ENCODE data around the gene MAPT.

The MAPT gene

DNA sequence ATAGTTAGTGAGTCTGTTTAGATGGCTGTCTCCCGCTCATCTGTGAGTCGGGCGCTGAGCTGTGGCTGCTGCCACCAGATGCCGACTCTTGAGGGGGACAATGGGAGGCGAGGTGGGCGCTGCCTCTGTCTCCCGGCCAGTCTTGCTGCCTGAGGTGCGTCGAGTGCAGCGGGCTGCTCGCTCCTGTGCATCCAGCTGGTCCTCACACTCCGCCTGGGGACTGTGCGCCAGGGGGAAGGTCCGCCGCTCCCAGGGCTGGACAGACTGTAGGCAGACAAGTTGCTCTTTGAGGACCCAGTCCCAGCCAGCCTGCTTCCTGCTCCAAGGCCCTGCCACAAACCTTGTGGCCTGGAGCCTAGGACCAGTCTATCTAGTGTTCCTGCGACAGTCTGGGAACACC, 137.1 kb downstream of the MAPT start:
- DNase-seq (ENCODE audit: low read depth), result no peak

- DNase-seq (ENCODE audit: low read depth), result no peak
Measured at GRCh38 chr17:46031920-46032319, 137.6 kb downstream of the MAPT start.

- DNase-seq (ENCODE audit: low read depth), result no peak
Measured at GRCh38 chr17:46032909-46033308, 138.6 kb downstream of the MAPT start.

DNA sequence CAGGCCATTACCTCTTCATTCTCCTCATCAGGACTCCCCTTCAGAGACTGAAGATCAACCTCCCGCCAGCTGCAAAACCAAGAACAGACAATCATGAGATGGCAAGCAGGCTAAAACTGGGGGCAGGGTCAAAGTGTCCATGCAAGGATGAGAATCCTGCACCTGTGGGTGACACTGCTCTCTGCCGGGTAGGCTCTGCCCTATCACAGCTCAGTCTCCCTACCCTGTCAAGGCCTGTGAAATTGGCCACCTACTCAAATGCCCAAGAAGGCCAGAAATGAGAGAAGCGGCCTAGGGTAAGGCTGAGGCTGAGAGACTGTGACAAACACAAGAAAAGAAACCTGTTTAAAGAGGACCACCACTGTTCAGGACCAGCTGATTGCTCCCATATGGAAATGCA, 139.0 kb downstream of the MAPT start:
- no peak for DNase-seq (ENCODE audit: low read depth)

- DNase-seq (ENCODE audit: low read depth), result no peak
Measured at GRCh38 chr17:46035112-46035818, 140.9 kb downstream of the MAPT start.

- no peak for DNase-seq (ENCODE audit: low read depth)
Measured at GRCh38 chr17:46036491-46036890, 142.1 kb downstream of the MAPT start.

- no peak for DNase-seq (ENCODE audit: low read depth)
Measured at GRCh38 chr17:46037722-46038255, 143.4 kb downstream of the MAPT start.

GRCh38 chr17:46038414-46038813, 144.1 kb downstream of the MAPT start:
- no peak for DNase-seq (ENCODE audit: low read depth)

- DNase-seq (ENCODE audit: low read depth), result no peak
Measured at GRCh38 chr17:46038937-46039336, 144.6 kb downstream of the MAPT start.

DNA sequence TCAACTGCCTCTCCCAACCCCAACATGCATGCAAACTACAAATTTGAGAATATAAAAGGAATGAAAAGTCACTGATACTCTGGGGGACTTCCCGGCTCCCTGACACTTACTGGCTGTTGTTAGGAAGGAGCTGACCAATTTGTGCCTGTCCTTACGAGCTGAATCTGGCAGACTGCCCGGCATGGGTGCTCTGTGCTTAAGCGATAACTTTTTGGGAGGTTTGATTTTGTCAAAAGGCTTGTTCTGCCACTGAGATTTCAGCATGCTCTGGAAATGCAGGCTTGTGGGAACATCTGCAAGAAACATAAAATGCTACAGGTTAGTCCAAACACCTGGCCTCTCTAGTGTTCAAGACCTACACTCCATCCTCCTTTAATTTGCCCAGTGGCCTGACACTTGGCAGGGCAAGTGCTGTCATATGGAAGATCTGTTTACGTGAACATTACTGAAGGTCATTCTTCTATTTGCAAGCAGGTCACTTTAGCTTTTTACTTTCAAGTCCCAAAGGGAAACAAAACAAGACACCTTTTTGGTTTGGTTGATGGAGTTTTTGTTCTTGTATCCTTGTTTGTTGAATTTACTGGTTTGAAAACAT, 145.3 kb downstream of the MAPT start:
- DNase-seq (ENCODE audit: low read depth), result no peak

DNA sequence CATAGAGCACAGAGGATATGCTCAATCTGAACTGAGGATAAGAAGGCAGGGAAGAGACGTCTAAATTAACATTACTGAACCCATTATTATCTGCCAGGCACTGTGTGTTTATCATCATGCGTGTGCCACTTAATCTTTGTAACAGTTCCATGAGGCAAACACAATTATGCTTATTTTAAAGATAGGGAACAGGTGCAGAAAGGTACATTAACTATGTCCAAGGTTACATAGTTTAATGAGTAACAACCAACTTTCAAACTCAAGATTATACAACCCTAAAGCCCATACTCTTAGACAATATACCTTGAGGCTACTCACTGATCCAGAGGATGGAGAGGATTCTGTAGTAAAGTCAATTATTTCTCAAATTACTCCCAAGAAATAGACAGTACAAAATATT, 147.9 kb downstream of the MAPT start:
- DNase-seq (ENCODE audit: low read depth), result no peak

DNA sequence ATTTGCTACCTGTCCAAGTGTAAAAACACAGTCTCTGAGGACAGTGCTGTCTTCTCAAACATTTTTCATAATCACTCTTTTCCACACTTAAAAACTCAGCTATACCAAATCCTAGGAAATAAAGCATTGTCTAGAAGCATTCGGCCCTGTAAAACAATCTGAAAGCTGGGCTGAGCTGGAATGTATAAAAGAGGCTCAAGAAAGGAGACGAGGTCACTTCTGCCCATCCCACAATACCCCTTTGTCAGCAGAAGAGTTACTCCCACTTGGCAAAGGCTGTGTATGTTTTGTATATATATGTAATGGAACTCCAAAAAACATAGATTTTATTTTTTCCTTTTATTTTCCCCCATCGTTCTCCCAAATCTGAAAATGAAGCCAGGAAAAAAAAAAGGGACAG, 148.6 kb downstream of the MAPT start:
- DNase-seq (ENCODE audit: low read depth), result no peak

DNA sequence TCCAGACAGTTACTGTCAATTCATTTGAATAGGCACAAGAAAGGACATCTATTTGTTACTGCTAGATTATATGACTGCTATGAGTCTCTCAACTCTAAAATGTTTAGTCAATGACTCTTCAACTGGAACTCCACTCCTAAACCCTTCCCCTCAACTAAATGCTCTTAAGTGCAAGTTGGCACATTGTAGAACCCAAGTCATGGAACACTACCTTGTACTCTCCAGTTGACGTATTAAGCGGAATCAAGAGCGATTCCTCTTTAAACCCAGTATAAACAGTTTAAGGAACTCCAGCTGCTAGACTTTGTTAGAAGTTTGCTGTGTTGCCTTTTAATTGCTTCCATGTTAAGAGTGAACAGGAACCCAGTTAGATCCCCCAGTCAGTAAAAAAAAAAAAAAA, 149.3 kb downstream of the MAPT start:
- DNase-seq (ENCODE audit: low read depth), result no peak

- DNase-seq (ENCODE audit: low read depth), result peak; percentile 48
Measured at GRCh38 chr17:46044286-46044928, 150.1 kb downstream of the MAPT start.

DNA sequence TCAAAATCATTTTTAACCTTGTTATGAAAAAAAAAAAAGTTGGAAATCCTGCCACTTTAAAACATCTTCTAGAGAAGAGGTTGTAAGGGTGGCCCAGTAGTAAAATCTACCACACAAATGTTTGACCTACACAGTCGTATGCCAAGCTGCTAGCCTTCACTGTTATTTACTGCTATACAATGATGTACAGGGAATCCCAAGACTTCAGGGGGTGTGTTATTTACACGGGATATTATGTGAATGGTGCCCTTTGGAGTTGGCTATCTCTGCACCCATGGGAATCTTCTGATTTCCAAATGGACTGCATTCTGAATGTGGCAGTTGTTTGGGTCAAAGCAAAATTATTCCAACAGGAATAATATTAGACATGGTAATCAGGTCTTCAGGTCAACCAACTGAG, 150.6 kb downstream of the MAPT start:
- DNase-seq (ENCODE audit: low read depth), result no peak

DNA sequence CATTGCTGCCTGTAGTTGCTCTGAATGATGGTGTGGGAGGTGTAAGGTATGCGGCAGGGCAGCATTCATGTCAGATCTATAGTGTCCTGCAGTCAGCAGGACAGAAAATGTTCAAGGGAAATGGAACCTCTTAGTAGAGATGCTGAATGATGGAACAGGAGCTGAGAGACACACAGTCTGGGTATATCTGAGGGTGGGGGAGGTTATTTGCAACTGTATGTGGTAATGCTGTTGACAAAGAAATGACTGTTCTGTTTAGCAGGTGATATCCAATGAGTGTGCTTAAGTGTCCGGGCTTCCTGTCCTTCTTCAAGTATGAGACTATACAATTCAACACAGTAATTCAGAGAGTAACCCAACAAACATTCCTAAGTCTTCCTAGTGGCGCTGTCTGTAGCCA, 151.3 kb downstream of the MAPT start:
- DNase-seq (ENCODE audit: low read depth), result no peak

GRCh38 chr17:46046957-46047356, 152.6 kb downstream of the MAPT start:
- no peak for DNase-seq (ENCODE audit: low read depth)

DNA sequence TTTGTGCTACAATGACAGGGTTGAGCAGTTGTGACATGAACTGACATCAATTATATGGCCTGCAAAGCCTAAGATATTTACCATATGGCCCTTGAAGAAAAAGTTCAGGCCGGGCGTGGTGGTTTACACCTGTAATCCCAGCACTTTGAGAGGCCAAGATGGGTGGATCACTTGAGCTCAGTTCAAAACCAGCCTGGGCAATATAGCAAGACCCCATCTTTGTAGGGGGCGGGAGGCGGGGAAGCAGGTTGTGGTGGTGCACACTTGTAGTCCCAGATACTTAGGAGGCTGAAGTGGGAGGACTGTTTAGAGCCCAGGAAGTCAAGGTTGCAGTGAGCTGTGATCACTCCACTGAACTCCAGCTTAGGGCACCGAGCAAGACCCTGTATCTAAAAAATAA, 153.0 kb downstream of the MAPT start:
- no peak for DNase-seq (ENCODE audit: low read depth)

GRCh38 chr17:46047856-46048255, 153.5 kb downstream of the MAPT start:
- no peak for DNase-seq (ENCODE audit: low read depth)

- no peak for DNase-seq (ENCODE audit: low read depth)
Measured at GRCh38 chr17:46049656-46050055, 155.3 kb downstream of the MAPT start.

GRCh38 chr17:46053911-46054534, 159.7 kb downstream of the MAPT start:
- no peak for DNase-seq (ENCODE audit: low read depth)

DNA sequence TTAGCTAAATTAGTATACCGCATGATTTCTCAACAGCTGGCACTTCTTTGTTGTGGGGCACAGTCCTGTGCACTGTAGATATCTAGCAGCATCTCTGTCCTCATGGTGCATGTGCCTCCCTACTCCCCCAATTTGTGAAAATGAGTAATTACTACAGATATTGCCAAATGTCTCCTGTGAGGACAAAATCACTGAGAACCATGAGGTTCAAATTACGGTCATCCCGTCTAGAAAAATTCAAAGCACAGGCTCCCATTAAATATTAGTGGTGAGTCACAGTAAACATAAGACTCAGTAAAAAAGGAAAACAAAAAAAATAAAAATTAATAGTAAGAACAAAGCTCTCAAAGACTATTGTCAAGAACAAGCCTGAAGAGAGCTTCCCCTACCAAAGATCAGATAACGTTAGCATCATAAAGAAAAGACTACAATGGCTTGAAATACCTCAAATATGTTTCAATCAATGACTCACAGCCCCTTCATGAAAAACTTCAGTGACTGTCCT, 162.5 kb downstream of the MAPT start:
- DNase-seq (ENCODE audit: low read depth), result no peak

DNA sequence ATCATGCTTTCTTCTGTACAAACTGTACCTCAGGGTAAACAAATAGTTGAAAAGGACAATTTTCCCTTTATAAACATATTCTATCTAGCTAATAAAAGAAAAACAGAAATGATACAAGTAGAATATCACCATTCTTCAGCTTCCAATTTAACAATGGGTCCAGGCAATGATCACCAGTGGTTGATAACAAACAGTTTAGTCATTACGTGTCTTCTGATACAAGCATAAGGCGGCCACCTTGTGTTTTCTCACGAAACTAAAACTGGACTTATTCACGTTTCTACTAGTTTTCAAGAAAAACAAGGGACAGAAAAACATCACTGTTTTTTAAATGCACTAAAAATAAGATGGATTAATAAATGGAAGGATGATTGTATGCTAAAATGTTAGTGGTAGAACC, 163.0 kb downstream of the MAPT start:
- no peak for DNase-seq (ENCODE audit: low read depth)
